Right cardiac atrium (tissue), 5 donors: ENCODE data around the gene SDC3. TPM values are rescaled to one million over a fixed set of nuclear protein-coding genes. Genes with fewer than 3 reads are reported as not detected.
"Not testable (repeated sequence)": the region's sequence is repeated elsewhere in the genome, so short reads cannot be mapped to it uniquely, and the experiment has no call there.

Source experiments
- ATAC-seq, 2 donors: fragments of 200-7000 bp; cut with Tn5 transposase; one replicate each; pipeline versions ENCODE4 v1.8.0 to v1.9.1; 2020; ENCODE audit warnings: moderate library complexity in 2 of 2, mild to moderate bottlenecking in 1 of 2
- DNase-seq, 3 donors: peaks; one replicate each; pipeline ENCODE4 v3.0.0-alpha.2; 2020
- H3K27ac ChIP-seq: one replicate; pipeline ENCODE4 v1.5.1; 2013; ENCODE audit warnings: mild to moderate bottlenecking, low read length, control low read depth, moderate library complexity
- H3K27me3 ChIP-seq: one replicate; pipeline ENCODE4 v1.6.1; 2013; ENCODE audit not compliant: control insufficient read depth, insufficient read depth
- H3K4me1 ChIP-seq: one replicate; pipeline ENCODE4 v1.6.1; 2013; ENCODE audit warnings: low read length; ENCODE audit not compliant: control insufficient read depth, insufficient read depth
- H3K4me3 ChIP-seq: one replicate; pipeline ENCODE4 v1.5.1; 2013; ENCODE audit warnings: low read length, control low read depth
- H3K9me3 ChIP-seq: one replicate; pipeline ENCODE4 v1.6.1; 2013; ENCODE audit warnings: low read length; ENCODE audit not compliant: control insufficient read depth
- WGBS: extraction: QIAGEN DNeasy Blood & Tissue Kit; methylation state at CpG from one replicate; pipeline ENCODE4 v1.1.7; 2013; 5-methylcytosine and 5-hydroxymethylcytosine counted together
- intact Hi-C, 4 donors: fragments of 100-400 bp; cut with DNase I; formaldehyde crosslinking; loops; one replicate each; pipeline versions ENCODE4 v1.11.0 to v1.14.0; 2022 to 2023
- polyA plus RNA-seq: library from polyadenylated mRNA; stranded (reverse); fragments of 200-250 nt; gene quantifications from one replicate; pipeline ENCODE4 v1.2.3, GENCODE V29; 2013
- total RNA-seq, 4 donors: library from RNA; stranded (reverse); fragmentation: NEBNext Ultra II Directional; extraction: Animal tissue kit (Norgen Biotek cat#: 25700); gene quantifications; one replicate each; pipeline ENCODE4 v1.2.1, GENCODE V29; 2021
- donor health status: healthy with polysubstance abuse.
- donor health status: DM: no; HTN: yes; CAD: no.
- donor health status: DM: no; HTN: no; CAD: no.
- donor health status: DM: no; HTN: yes; CAD: no; lungs with severe emphysema.
- donor health status: DM: yes; HTN: yes; CAD: no.

Gene SDC3
- total and polyA plus RNA-seq, 5 donors, result 33.2 to 40.9 (median 38.7) TPM

GRCh38 chr1:30947212-30947611 is 38.7 kb upstream of the SDC3 start:
- ATAC-seq, result no peak
- intact Hi-C loops, result no loop called here
- no peaks in the 10 kb centered on the region for H3K9me3 ChIP-seq

GRCh38 chr1:30942326-30942963 is 33.9 kb upstream of the SDC3 start:
- Histone ChIP-seq H3K9me3 (no peaks in the 10 kb centered on the region), H3K27ac (no peak overlapping the region), H3K27me3 (no peaks in the 10 kb centered on the region), H3K4me3 (no peak overlapping the region), H3K4me1 (no peaks in the 10 kb centered on the region)
- no peak for DNase-seq
- intact Hi-C loops, result no loop called here
- 82% methylated on average over 7 of the region's 7 CpGs for WGBS
- no peak for ATAC-seq

More at GRCh38 chr1:30947212-30947611, 38.7 kb upstream of the SDC3 start:
- Histone ChIP-seq H3K4me1 (no peaks in the 10 kb centered on the region), H3K27me3 (no peaks in the 10 kb centered on the region), H3K27ac (no peak overlapping the region), H3K4me3 (no peak overlapping the region)
- DNase-seq, result no peak

- no peaks in the 10 kb centered on the region for H3K9me3 ChIP-seq
- H3K27ac ChIP-seq, result no peak overlapping the region
- ATAC-seq, result no peak
- no peaks in the 10 kb centered on the region for H3K4me1 ChIP-seq
- no peak overlapping the region for H3K4me3 ChIP-seq
- H3K27me3 ChIP-seq, result no peaks in the 10 kb centered on the region
- intact Hi-C loops, result no loop called here
- DNase-seq, result no peak
Observed at GRCh38 chr1:30940541-30940940, 32.0 kb upstream of the SDC3 start.

GRCh38 chr1:30936541-30937171 is 28.1 kb upstream of the SDC3 start:
- Histone ChIP-seq H3K9me3 (no peaks in the 10 kb centered on the region), H3K27me3 (no peaks in the 10 kb centered on the region), H3K4me3 (no peak overlapping the region), H3K4me1 (no peaks in the 10 kb centered on the region), H3K27ac (no peak overlapping the region)
- DNase-seq, result no peak
- 92% methylated on average over 20 of the region's 20 CpGs for WGBS
- intact Hi-C loops, result no loop called here
- peak in 1 of 2 donors; percentile 22 for ATAC-seq

- DNase-seq, H3K9me3 ChIP-seq, H3K4me1 ChIP-seq, H3K27ac ChIP-seq, ATAC-seq, H3K27me3 ChIP-seq, intact Hi-C loops, H3K4me3 ChIP-seq: not testable (repeated sequence)
- no CpG with 5 or more reads among the region's 4 CpGs for WGBS
Observed at GRCh38 chr1:30935758-30936157, 27.2 kb upstream of the SDC3 start.

GRCh38 chr1:30934613-30935012 is 26.1 kb upstream of the SDC3 start:
- DNase-seq (no peak), ATAC-seq (no peak)
- H3K27ac ChIP-seq, result no peak overlapping the region
- intact Hi-C loops, result no loop called here
- H3K9me3 ChIP-seq, result no peaks in the 10 kb centered on the region
- H3K4me1 ChIP-seq, result no peaks in the 10 kb centered on the region
- WGBS, result 89% methylated on average over 3 of the region's 3 CpGs
- no peak overlapping the region for H3K4me3 ChIP-seq
- H3K27me3 ChIP-seq, result no peaks in the 10 kb centered on the region

GRCh38 chr1:30933874-30934252 is 25.3 kb upstream of the SDC3 start:
- intact Hi-C loops, result no loop called here
- Histone ChIP-seq H3K27ac (no peak overlapping the region), H3K27me3 (no peaks in the 10 kb centered on the region), H3K9me3 (no peaks in the 10 kb centered on the region), H3K4me1 (no peaks in the 10 kb centered on the region), H3K4me3 (no peak overlapping the region)
- 80% methylated on average over 4 of the region's 4 CpGs for WGBS
- DNase-seq (no peak), ATAC-seq (no peak)

GRCh38 chr1:30930631-30931173 is 22.1 kb upstream of the SDC3 start:
- no peak overlapping the region for H3K4me3 ChIP-seq
- H3K9me3 ChIP-seq, result no peaks in the 10 kb centered on the region
- H3K4me1 ChIP-seq, result no peaks in the 10 kb centered on the region
- intact Hi-C loops, result no loop called here
- no peaks in the 10 kb centered on the region for H3K27me3 ChIP-seq
- H3K27ac ChIP-seq, result no peak overlapping the region
- WGBS, result 68% methylated on average over 6 of the region's 6 CpGs
- ATAC-seq (no peak), DNase-seq (no peak)

- WGBS, result 71% methylated on average over 8 of the region's 8 CpGs
- no peak overlapping the region for H3K4me3 ChIP-seq
- ATAC-seq, result peak; percentile 27 to 31
Observed at GRCh38 chr1:30929944-30930525, 21.5 kb upstream of the SDC3 start.

GRCh38 chr1:30929135-30929889 is 20.8 kb upstream of the SDC3 start:
- H3K4me3 ChIP-seq, result no peak overlapping the region
- no peak overlapping the region for H3K27ac ChIP-seq
- DNase-seq (no peak), ATAC-seq (peak; percentile 65 to 77)
- H3K9me3 ChIP-seq, result no peaks in the 10 kb centered on the region
- no peaks in the 10 kb centered on the region for H3K4me1 ChIP-seq
- H3K27me3 ChIP-seq, result no peaks in the 10 kb centered on the region
- WGBS, result 54% methylated on average over 6 of the region's 6 CpGs
- intact Hi-C loops, result no loop called here

More at GRCh38 chr1:30929944-30930525, 21.5 kb upstream of the SDC3 start:
- Histone ChIP-seq H3K27me3 (no peaks in the 10 kb centered on the region), H3K27ac (no peak overlapping the region), H3K9me3 (no peaks in the 10 kb centered on the region), H3K4me1 (no peaks in the 10 kb centered on the region)
- DNase-seq, result no peak
- intact Hi-C loops, result no loop called here

- 66% methylated on average over 2 of the region's 2 CpGs for WGBS
- Histone ChIP-seq H3K4me1 (no peaks in the 10 kb centered on the region), H3K27ac (no peak overlapping the region), H3K9me3 (no peaks in the 10 kb centered on the region), H3K4me3 (no peak overlapping the region), H3K27me3 (no peaks in the 10 kb centered on the region)
- intact Hi-C loops, result no loop called here
- ATAC-seq, result no peak
- DNase-seq, result no peak
Observed at GRCh38 chr1:30928789-30929134, 20.2 kb upstream of the SDC3 start.
